H9 (cell line): Measurements from ENCODE around the gene SKP2. TPM values are rescaled to one million over a fixed set of nuclear protein-coding genes. Genes with fewer than 3 reads are reported as not detected.

Source experiments
- DNase-seq: peaks from one replicate; pipeline ENCODE4 v3.0.0-alpha.2; 2017
- H2AFZ ChIP-seq: one replicate; pipeline ENCODE4 v1.6.1; 2013; ENCODE audit warnings: mild to moderate bottlenecking, low read length, control low read depth, moderate library complexity
- H2AK5ac ChIP-seq: 2 replicates; pipeline ENCODE4 v1.6.1; 2013; ENCODE audit warnings: low read length, control low read depth, mixed read lengths; ENCODE audit not compliant: insufficient read length
- H2BK120ac ChIP-seq: one replicate; pipeline ENCODE4 v1.6.1; 2013; ENCODE audit warnings: low read depth, mild to moderate bottlenecking, low read length, control low read depth, inconsistent platforms; ENCODE audit not compliant: poor library complexity, severe bottlenecking
- H2BK12ac ChIP-seq: 2 replicates; pipeline ENCODE4 v1.6.1; 2013; ENCODE audit warnings: low read length, control low read depth, mixed read lengths, low read depth; ENCODE audit not compliant: insufficient read length
- H2BK15ac ChIP-seq: 2 replicates; pipeline ENCODE4 v1.6.1; 2013; ENCODE audit warnings: low read depth, low read length, control low read depth
- H2BK20ac ChIP-seq: one replicate; pipeline ENCODE4 v1.6.1; 2013; ENCODE audit warnings: low read depth, mild to moderate bottlenecking, low read length, control low read depth, inconsistent platforms; ENCODE audit not compliant: poor library complexity, severe bottlenecking
- H2BK5ac ChIP-seq: 2 replicates; pipeline ENCODE4 v1.6.1; 2013; ENCODE audit warnings: low read length, control low read depth, mixed read lengths; ENCODE audit not compliant: insufficient read length
- H3K14ac ChIP-seq: 2 replicates; pipeline ENCODE4 v1.6.1; 2013; ENCODE audit warnings: low read length, control low read depth; ENCODE audit not compliant: insufficient read depth
- H3K18ac ChIP-seq: 2 replicates; pipeline ENCODE4 v1.6.1; 2013; ENCODE audit warnings: low read depth, mild to moderate bottlenecking, mixed read lengths, low read length, control low read depth; ENCODE audit not compliant: insufficient read length
- H3K23ac ChIP-seq: 2 replicates; pipeline ENCODE4 v1.6.1; 2013; ENCODE audit warnings: low read length, control low read depth, mixed read lengths, low read depth; ENCODE audit not compliant: insufficient read length
- H3K23me2 ChIP-seq: 2 replicates; pipeline ENCODE4 v1.6.1; 2013; ENCODE audit warnings: low read depth, mild to moderate bottlenecking, mixed read lengths, low read length, control low read depth; ENCODE audit not compliant: insufficient read length, poor library complexity, severe bottlenecking
- H3K27ac ChIP-seq: 2 replicates; pipeline ENCODE4 v1.5.1; 2013; ENCODE audit warnings: low read length, control low read depth, mixed read lengths, low read depth; ENCODE audit not compliant: insufficient read length
- H3K27me3 ChIP-seq: 2 replicates; pipeline ENCODE4 v1.6.1; 2013; ENCODE audit warnings: low read length, control low read depth, inconsistent platforms; ENCODE audit not compliant: insufficient read depth
- H3K4ac ChIP-seq: 2 replicates; pipeline ENCODE4 v1.6.1; 2013; ENCODE audit warnings: low read depth, mild to moderate bottlenecking, control low read depth, inconsistent platforms, low read length, moderate library complexity
- H3K4me1 ChIP-seq: 2 replicates; pipeline ENCODE4 v1.6.1; 2013; ENCODE audit warnings: low read length, control low read depth, inconsistent platforms; ENCODE audit not compliant: insufficient read depth
- H3K4me2 ChIP-seq: 2 replicates; pipeline ENCODE4 v1.6.1; 2013; ENCODE audit warnings: low read length, control low read depth, mixed read lengths; ENCODE audit not compliant: insufficient read length, insufficient read depth
- H3K56ac ChIP-seq: 2 replicates; pipeline ENCODE4 v1.6.1; 2013; ENCODE audit warnings: low read depth, mild to moderate bottlenecking, mixed read lengths, low read length, control low read depth; ENCODE audit not compliant: insufficient read length
- H3K79me1 ChIP-seq: 2 replicates; pipeline ENCODE4 v1.6.1; 2013; ENCODE audit warnings: low read depth, mild to moderate bottlenecking, moderate library complexity, low read length, control low read depth, inconsistent platforms; ENCODE audit not compliant: insufficient read depth, poor library complexity, severe bottlenecking
- H3K79me2 ChIP-seq: 2 replicates; pipeline ENCODE4 v1.6.1; 2013; ENCODE audit warnings: low read length, control low read depth, inconsistent platforms; ENCODE audit not compliant: insufficient read depth
- H3K9ac ChIP-seq: 2 replicates; pipeline ENCODE4 v1.6.1; 2013; ENCODE audit warnings: low read length, control low read depth, mixed read lengths; ENCODE audit not compliant: insufficient read length; ENCODE audit errors: extremely low read depth
- H3K9me3 ChIP-seq: one replicate; pipeline ENCODE4 v1.6.1; 2013; ENCODE audit warnings: low read depth, low read length, inconsistent platforms; ENCODE audit not compliant: control insufficient read depth
- H3T11ph ChIP-seq: one replicate; pipeline ENCODE4 v1.6.1; 2013; ENCODE audit warnings: mild to moderate bottlenecking, low read length, control low read depth, inconsistent platforms
- H4K20me1 ChIP-seq: one replicate; pipeline ENCODE4 v1.6.1; 2013; ENCODE audit not compliant: control insufficient read depth, insufficient read length, insufficient read depth
- H4K5ac ChIP-seq: 2 replicates; pipeline ENCODE4 v1.6.1; 2013; ENCODE audit warnings: low read depth, mild to moderate bottlenecking, mixed read lengths, low read length, control low read depth; ENCODE audit not compliant: insufficient read length
- H4K8ac ChIP-seq: replicated peaks from 2 replicates; pipeline ENCODE4 v1.6.1; 2013; ENCODE audit warnings: low read length, control low read depth, mixed read lengths, low read depth; ENCODE audit not compliant: insufficient read length
- H4K91ac ChIP-seq: 2 replicates; pipeline ENCODE4 v1.6.1; 2013; ENCODE audit warnings: low read depth, mild to moderate bottlenecking, moderate library complexity, mixed read lengths, low read length, control low read depth; ENCODE audit not compliant: insufficient read length
- H3K27ac Mint-ChIP-seq, 3 experiments: 2 replicates in 2 of 3; 3 replicates in 1 of 3; pipeline ENCODE4 v1.8.0; 2020 to 2021; ENCODE audit warnings: mixed read lengths in 3 of 3, mild to moderate bottlenecking in 1 of 3, moderate library complexity in 1 of 3
- H3K27me3 Mint-ChIP-seq: 2 replicates; pipeline ENCODE4 v1.8.0; 2021; ENCODE audit warnings: low read depth, mild to moderate bottlenecking, moderate library complexity, mixed read lengths
- H3K36me3 Mint-ChIP-seq, 3 experiments: 2 replicates in 2 of 3; 3 replicates in 1 of 3; pipeline ENCODE4 v1.8.0; 2020 to 2021; ENCODE audit warnings: low read depth in 3 of 3, mixed read lengths in 3 of 3; ENCODE audit not compliant: insufficient read depth in 1 of 3
- H3K4me1 Mint-ChIP-seq, 2 experiments: 2 replicates each; pipeline ENCODE4 v1.8.0; 2020; ENCODE audit warnings: mixed read lengths in 2 of 2
- H3K4me3 Mint-ChIP-seq, 2 experiments: 2 replicates in 1 of 2; 3 replicates in 1 of 2; pipeline ENCODE4 v1.8.0; 2020 to 2021; ENCODE audit warnings: mild to moderate bottlenecking in 2 of 2, mixed read lengths in 2 of 2, moderate library complexity in 1 of 2
- H3K9me3 Mint-ChIP-seq, 2 experiments: 2 replicates in 1 of 2; 3 replicates in 1 of 2; pipeline ENCODE4 v1.8.0; 2020; ENCODE audit warnings: mild to moderate bottlenecking in 2 of 2, mixed read lengths in 2 of 2, moderate library complexity in 1 of 2
- CTCF ChIP-seq: fragments of 200-600 bp; sonication (generic); conservative IDR thresholded peaks from 3 replicates; pipeline ENCODE4 v1.8.0; 2021; ENCODE audit warnings: antibody characterized with exemption, mild to moderate bottlenecking
- WGBS: extraction: QIAGEN DNeasy Blood & Tissue Kit; methylation state at CpG from one replicate; pipeline ENCODE4 v1.1.7; 2013; ENCODE audit warnings: missing lambda C conversion rate, low lambda C conversion rate, mixed read lengths; ENCODE audit not compliant: insufficient read length; ENCODE audit errors: extremely low coverage; 5-methylcytosine and 5-hydroxymethylcytosine counted together
- total RNA-seq: library from RNA; stranded (reverse); gene quantifications from 2 replicates; pipeline ENCODE4 v1.2.1, GENCODE V29; 2021

SKP2 gene
- total RNA-seq, 1 experiment from 2014 or later: 103 TPM

DNA sequence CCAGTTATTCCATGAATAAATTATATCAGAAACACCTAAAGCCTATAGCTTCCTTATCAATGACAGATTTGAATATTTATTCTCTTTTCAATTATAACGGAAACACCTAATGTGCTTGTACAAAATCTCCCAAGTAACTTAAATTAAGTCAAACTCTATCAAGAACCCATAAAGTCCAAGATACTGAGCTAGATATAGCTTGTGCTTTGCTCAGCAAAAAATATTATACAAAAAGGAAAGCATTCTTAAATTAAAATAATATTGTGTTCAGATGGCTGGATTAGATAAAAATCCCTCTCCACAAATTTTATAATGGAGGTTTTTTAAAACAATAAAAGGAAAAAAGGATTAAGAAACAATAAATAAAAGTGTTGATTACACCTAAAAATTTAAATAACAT, 66.1 kb downstream of the SKP2 start:
- no peak overlapping the region for H3K4ac ChIP-seq
- H2BK15ac ChIP-seq: no peak overlapping the region
- Mint-ChIP-seq H3K9me3 (no peaks in the 10 kb centered on the region), H3K4me1 (no peaks in the 10 kb centered on the region), H3K36me3 (peaks cover 0 to 2% (median 0%) of the 10 kb centered on the region in 3 experiments; a peak in 1 of 7 replicates), H3K4me3 (no peak overlapping the region), H3K27ac (no peak overlapping the region), H3K27me3 (no peaks in the 10 kb centered on the region)
- no peak overlapping the region for H3K23ac ChIP-seq
- no peaks in the 10 kb centered on the region for H3K79me2 ChIP-seq
- no peak overlapping the region for H2AK5ac ChIP-seq
- no peak overlapping the region for H3K56ac ChIP-seq
- H2BK5ac ChIP-seq: no peak overlapping the region
- H3K9ac ChIP-seq: no peak overlapping the region
- no peak for TF ChIP-seq CTCF
- H4K91ac ChIP-seq: no peak overlapping the region
- no peak overlapping the region for H2BK12ac ChIP-seq
- H2BK120ac ChIP-seq: no peak overlapping the region
- H4K20me1 ChIP-seq: no peaks in the 10 kb centered on the region
- H3T11ph ChIP-seq: no peak overlapping the region
- no peaks in the 10 kb centered on the region for H3K79me1 ChIP-seq
- no peak overlapping the region for H4K5ac ChIP-seq
- no peak overlapping the region for H3K4me2 ChIP-seq
- H2AFZ ChIP-seq: no peak overlapping the region
- no peak overlapping the region for H3K27ac ChIP-seq
- H3K18ac ChIP-seq: no peak overlapping the region
- H3K4me1 ChIP-seq: no peaks in the 10 kb centered on the region
- H4K8ac ChIP-seq: no peak overlapping the region
- no CpG with 5 or more reads among the region's 1 CpG for WGBS
- no peaks in the 10 kb centered on the region for H3K9me3 ChIP-seq
- H3K27me3 ChIP-seq: no peaks in the 10 kb centered on the region
- H2BK20ac ChIP-seq: no peak overlapping the region
- H3K23me2 ChIP-seq: no peaks in the 10 kb centered on the region
- H3K14ac ChIP-seq: no peak overlapping the region
- DNase-seq: no peak
